Measurements from ENCODE around the gene UBE3D.

DNA sequence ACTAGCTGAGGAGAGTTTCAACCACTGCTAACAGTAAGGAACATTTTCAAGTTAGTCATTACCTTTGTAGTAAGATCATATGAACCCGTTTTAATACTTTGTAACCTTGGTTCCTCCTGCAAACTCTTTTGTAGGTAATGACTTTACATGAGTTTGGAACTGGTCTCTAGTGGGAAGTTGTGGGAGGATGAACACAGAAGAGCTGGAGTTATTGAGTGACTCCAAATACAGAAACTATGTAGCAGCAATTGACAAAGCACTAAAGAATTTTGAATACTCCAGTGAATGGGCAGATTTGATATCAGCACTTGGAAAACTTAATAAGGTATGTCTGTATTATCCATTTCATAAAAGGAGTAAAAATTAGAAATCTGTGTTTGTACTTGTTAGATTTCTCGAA is 31.1 kb upstream of the UBE3D start:
- TF ChIP-seq CTCF (IDR thresholded peaks at IDR 0.05; ENCODE audit: insufficient read depth, low read length) (no peak), POLR2AphosphoS5 (IDR thresholded peaks at IDR 0.05; ENCODE audit: low read depth) (no peak), GABPA (IDR thresholded peaks at IDR 0.05; ENCODE audit: low read depth) (no peak), REST (IDR thresholded peaks at IDR 0.05; ENCODE audit: insufficient replicate concordance, low read depth) (no peak), SPI1 (IDR thresholded peaks at IDR 0.05; ENCODE audit: borderline replicate concordance, low read depth) (no peak)
